ENCODE measurements around the gene PCDHGA9. TPM values are rescaled to one million over a fixed set of nuclear protein-coding genes. Genes with fewer than 3 reads are reported as not detected.
A peak's percentile ranks its signal among the peaks of the same experiment; 100 is the strongest.
"Not testable (repeated sequence)": the region's sequence is repeated elsewhere in the genome, so short reads cannot be mapped to it uniquely, and the experiment has no call there.

Gene PCDHGA9
- total RNA-seq, 3 donors from 2014 or later = 2.6 to 6.7 (median 3.2) TPM

GRCh38 chr5:141411575-141411974 lies 9.0 kb downstream of the PCDHGA9 start:
- H3K36me3 ChIP-seq (ENCODE audit: low read depth) = no peaks in the 10 kb centered on the region
- no peak overlapping the region for H3K4me3 ChIP-seq
- peaks cover 91% of the 10 kb centered on the region for H3K9me3 ChIP-seq
- TF ChIP-seq CTCF (IDR thresholded peaks at IDR 0.05) = no peak
- ATAC-seq (no peak), DNase-seq (no peak)
- no peaks in the 10 kb centered on the region for H3K4me1 ChIP-seq (ENCODE audit: low read depth)
- intact Hi-C loops (cut with DNase I, micrococcal nuclease) = no loop called here

- intact Hi-C loops (cut with DNase I, micrococcal nuclease) = no loop called here
- peak; percentile 41 to 72 (median 59) for DNase-seq
- H3K9me3 ChIP-seq = peaks cover 92% of the 10 kb centered on the region
Observed at GRCh38 chr5:141412854-141413539, 10.4 kb downstream of the PCDHGA9 start, which contains the start of gene PCDHGA10. Gene PCDHGA10, plus strand, starts transcription at chr5:141412987. Its CDS starts 189 bp downstream, at chr5:141413176.

GRCh38 chr5:141413540-141414069 lies 11.0 kb downstream of the PCDHGA9 start:
- ATAC-seq (peak; percentile 28), DNase-seq (peak in 1 of 3 donors; percentile 27)
- no peaks in the 10 kb centered on the region for H3K36me3 ChIP-seq (ENCODE audit: low read depth)
- peaks cover 93% of the 10 kb centered on the region for H3K9me3 ChIP-seq
- TF ChIP-seq CTCF (IDR thresholded peaks at IDR 0.05) = no peak
- intact Hi-C loops (cut with DNase I, micrococcal nuclease) = no loop called here
- H3K4me1 ChIP-seq (ENCODE audit: low read depth) = no peaks in the 10 kb centered on the region
- no peak overlapping the region for H3K4me3 ChIP-seq

More at GRCh38 chr5:141412854-141413539, 10.4 kb downstream of the PCDHGA9 start, which contains the start of gene PCDHGA10:
- no peak for TF ChIP-seq CTCF (IDR thresholded peaks at IDR 0.05)
- Histone ChIP-seq H3K4me1 (ENCODE audit: low read depth) (no peaks in the 10 kb centered on the region), H3K36me3 (ENCODE audit: low read depth) (no peaks in the 10 kb centered on the region), H3K4me3 (no peak within 1 kb of the TSS)
- ATAC-seq = peak; percentile 84

GRCh38 chr5:141414548-141415274 lies 12.1 kb downstream of the PCDHGA9 start:
- H3K36me3 ChIP-seq (ENCODE audit: low read depth); intact Hi-C loops (cut with DNase I, micrococcal nuclease); ATAC-seq; H3K4me3 ChIP-seq; H3K4me1 ChIP-seq (ENCODE audit: low read depth): not testable (repeated sequence)
- peak in 1 of 3 donors; percentile 19 for DNase-seq
- H3K9me3 ChIP-seq = peaks cover 93% of the 10 kb centered on the region

GRCh38 chr5:141415275-141415618 lies 12.7 kb downstream of the PCDHGA9 start:
- H3K36me3 ChIP-seq (ENCODE audit: low read depth); ATAC-seq; H3K4me3 ChIP-seq; intact Hi-C loops (cut with DNase I, micrococcal nuclease); H3K4me1 ChIP-seq (ENCODE audit: low read depth): not testable (repeated sequence)
- H3K9me3 ChIP-seq = peaks cover 93% of the 10 kb centered on the region
- DNase-seq = peak in 1 of 3 donors; percentile 41

GRCh38 chr5:141417494-141418172 lies 15.1 kb downstream of the PCDHGA9 start, which contains the start of gene PCDHGB7:
Gene PCDHGB7, plus strand, starts transcription at chr5:141417677. Its CDS starts 183 bp downstream, at chr5:141417860.
- peak; percentile 75 for ATAC-seq
- peak; percentile 9 for TF ChIP-seq CTCF (IDR thresholded peaks at IDR 0.05)
- H3K4me3 ChIP-seq; H3K4me1 ChIP-seq (ENCODE audit: low read depth); H3K36me3 ChIP-seq (ENCODE audit: low read depth); intact Hi-C loops (cut with DNase I, micrococcal nuclease): not testable (repeated sequence)
- peak; percentile 55 to 63 (median 60) for DNase-seq
- peaks cover 97% of the 10 kb centered on the region for H3K9me3 ChIP-seq
